Right renal cortex interstitium (tissue), 3 donors: Measurements from ENCODE around the gene PATL2. TPM values are rescaled to one million over a fixed set of nuclear protein-coding genes. Genes with fewer than 3 reads are reported as not detected.
"Not testable (repeated sequence)": the region's sequence is repeated elsewhere in the genome, so short reads cannot be mapped to it uniquely, and the experiment has no call there.

Source experiments
- DNase-seq, 3 donors: peaks; one replicate each; pipeline ENCODE4 v3.0.0-alpha.2; 2013; ENCODE audit warnings: low read depth in 3 of 3, low spot score in 2 of 3
- polyA plus RNA-seq, 3 donors: library from polyadenylated mRNA; unstranded; fragments of 120-200 nt; gene quantifications; one replicate each; pipeline ENCODE4 v1.2.1, GENCODE V29; 2013; ENCODE audit not compliant: insufficient read length in 3 of 3

The PATL2 gene
- under 1 TPM; 0.51 to 0.59 (median 0.58) TPM for polyA plus RNA-seq

GRCh38 chr15:44711096-44711742, at the start of gene PATL2, which contains the start of gene B2M:
Gene PATL2, minus strand, starts transcription at chr15:44711323. Its CDS starts 34,833 bp downstream, at chr15:44676490.
Gene B2M, plus strand, starts transcription at chr15:44711517. Its CDS starts 30 bp downstream, at chr15:44711547.
- DNase-seq: peak; percentile 94 to 97 (median 95)

DNA sequence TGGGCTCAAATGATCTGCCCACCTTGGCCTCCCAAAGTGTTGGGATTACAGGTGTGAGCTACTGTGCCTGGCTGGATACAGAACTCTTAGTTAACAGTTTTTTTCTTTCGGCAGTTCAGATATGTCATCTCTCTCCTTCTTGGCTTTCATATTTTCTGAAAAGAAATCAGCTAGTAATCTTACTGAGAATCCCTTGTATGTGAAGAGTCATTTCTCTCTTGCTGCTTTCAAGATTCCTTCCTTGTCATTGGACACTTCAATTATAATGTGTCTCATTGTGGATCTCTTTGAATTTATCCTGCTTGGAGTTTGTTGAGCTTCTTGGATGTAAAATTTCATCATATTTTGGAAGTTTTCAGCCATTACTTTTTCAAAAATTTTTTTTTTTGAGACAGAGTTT, 42.2 kb upstream of the PATL2 start:
- DNase-seq: no peak

- DNase-seq: not testable (repeated sequence)
Observed at GRCh38 chr15:44743454-44743853, 32.3 kb upstream of the PATL2 start.

- DNase-seq: not testable (repeated sequence)
Observed at GRCh38 chr15:44739222-44739847, 28.2 kb upstream of the PATL2 start.

DNA sequence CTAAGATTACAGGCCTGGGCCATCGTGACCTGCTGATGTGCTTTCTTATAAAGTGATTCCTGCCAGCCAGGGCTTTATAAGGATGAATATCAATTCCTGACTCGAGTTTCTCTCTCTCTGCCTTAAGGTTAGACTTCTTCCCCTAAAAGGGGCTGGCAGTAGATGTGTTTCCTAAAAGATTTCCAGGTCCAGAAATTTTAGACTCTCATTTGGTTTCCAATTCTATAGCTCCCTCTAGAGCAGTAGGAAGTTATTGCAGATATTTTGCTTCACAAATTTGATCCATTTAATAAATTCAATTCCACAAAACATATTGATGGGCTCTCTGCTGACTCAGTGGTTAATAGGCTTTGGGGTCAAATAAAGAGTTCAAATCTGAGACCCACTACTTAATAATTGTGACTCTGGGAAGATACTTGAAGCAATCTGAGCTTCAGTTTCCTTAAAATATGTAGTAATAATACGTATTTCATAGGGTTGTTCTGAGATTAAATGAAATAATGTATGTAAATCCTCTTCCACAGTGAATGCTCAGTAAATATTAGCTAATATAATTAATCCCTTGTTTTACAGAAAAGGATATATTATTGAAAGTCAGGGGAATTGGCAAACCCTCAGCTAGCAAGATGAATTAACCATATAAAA, 27.3 kb upstream of the PATL2 start:
- peak in 1 of 3 donors; percentile 32 for DNase-seq

GRCh38 chr15:44736181-44736765, 25.1 kb upstream of the PATL2 start, which contains the start of gene TRIM69:
Gene TRIM69, plus strand, starts transcription at chr15:44736528. Its CDS starts 177 bp downstream, at chr15:44736705.
- DNase-seq: no peak

GRCh38 chr15:44735482-44736180, 24.5 kb upstream of the PATL2 start:
- DNase-seq: no peak

- DNase-seq: no peak
Observed at GRCh38 chr15:44734839-44735481, 23.8 kb upstream of the PATL2 start.

DNA sequence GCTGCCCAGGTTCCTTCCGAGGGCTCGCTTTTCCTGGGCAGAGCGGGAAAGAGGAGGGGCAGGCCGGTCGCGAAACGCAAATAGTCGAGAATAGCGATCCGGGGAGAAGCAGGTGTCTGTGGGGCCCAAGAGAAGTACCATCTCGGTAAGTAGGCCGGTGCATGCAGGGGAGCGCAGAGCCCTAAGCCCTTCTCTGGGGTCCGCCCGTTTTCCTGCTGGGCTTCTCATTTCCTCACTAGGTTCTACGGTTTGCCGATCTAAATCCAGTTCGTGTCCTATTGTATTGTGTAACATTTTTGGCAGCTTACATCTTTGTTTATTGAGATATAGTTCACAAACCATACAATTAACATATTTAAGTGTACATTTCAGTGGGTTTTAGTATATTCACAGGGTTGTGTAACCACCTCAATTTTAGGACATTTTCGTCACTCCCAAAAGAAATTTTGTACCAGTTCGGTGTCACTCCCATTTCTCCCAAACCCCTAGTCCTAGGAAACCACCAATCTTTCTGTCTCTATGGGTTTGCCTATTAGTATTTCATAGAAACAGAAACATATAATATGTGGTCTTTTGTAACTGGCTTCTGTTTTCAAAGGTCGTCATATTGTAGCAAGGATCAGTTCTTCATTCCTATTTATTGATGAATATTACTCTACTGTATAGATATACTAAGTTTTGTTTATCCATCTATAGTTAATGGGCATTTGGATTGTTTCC, 18.4 kb upstream of the PATL2 start:
- DNase-seq: no peak

GRCh38 chr15:44728576-44729407, 17.7 kb upstream of the PATL2 start:
- peak; percentile 97 to 98 (median 97) for DNase-seq

DNA sequence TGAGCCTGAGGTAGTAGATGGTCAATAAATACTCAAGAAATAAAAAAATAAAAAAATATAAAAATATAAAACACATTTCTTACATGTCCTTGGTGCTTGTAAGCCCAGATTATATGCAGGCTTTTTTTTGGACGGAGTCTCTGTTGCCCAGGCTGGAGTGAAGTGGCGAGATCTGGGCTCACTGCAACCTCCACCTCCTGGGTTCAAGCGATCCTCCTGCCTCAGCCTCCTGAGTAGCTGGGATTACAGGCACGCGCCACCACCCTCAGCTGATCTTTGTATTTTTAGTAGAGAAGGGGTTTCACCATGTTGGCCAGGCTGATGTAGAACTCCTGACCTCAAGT, 17.1 kb upstream of the PATL2 start:
- DNase-seq: not testable (repeated sequence)

- DNase-seq: no peak
Observed at GRCh38 chr15:44727485-44728231, 16.5 kb upstream of the PATL2 start.

- DNase-seq: no peak
Observed at GRCh38 chr15:44726568-44727484, 15.7 kb upstream of the PATL2 start.

DNA sequence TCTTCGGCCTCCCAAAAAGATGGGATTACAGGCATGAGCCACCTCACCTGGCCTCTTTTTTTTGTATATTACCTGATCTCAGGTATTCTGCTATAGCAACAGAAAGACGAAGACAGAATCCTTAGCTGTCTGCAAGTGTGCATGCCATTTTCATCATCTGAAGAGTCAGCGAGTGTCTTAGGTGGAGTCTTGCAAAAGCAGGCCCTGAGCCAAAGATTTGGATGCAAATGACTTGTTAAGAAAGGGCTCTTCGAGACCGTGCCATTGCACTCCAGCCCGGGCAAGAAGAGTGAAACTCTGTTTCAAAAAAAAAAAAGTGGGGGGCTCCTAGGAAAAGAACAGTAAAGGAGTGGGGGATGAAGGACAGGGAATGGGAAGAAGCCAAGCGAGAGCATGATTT, 15.0 kb upstream of the PATL2 start:
- DNase-seq: no peak

GRCh38 chr15:44722011-44722410, 10.9 kb upstream of the PATL2 start:
- DNase-seq: no peak

- no peak for DNase-seq
Observed at GRCh38 chr15:44720460-44721176, 9.5 kb upstream of the PATL2 start.
